Fibroblast of villous mesenchyme (primary cell): Measurements from ENCODE around the gene ZNF423. TPM values are rescaled to one million over a fixed set of nuclear protein-coding genes. Genes with fewer than 3 reads are reported as not detected.

Source experiments
- DNase-seq: peaks from one replicate; pipeline ENCODE4 v3.0.0-alpha.2; 2010; ENCODE audit warnings: low read depth
- H3K4me3 ChIP-seq: 2 replicates; pipeline ENCODE4 v1.5.1; 2011; ENCODE audit warnings: low read depth, mild to moderate bottlenecking, low read length
- total RNA-seq: library from RNA; depleted of rRNA; stranded (reverse); fragments of >200 nt; gene quantifications from 2 replicates; pipeline ENCODE4 v1.2.3, GENCODE V29; 2012
- TF ChIP-seq, protein P1 (sequence below): IDR thresholded peaks from 2 replicates; pipeline ENCODE4 v1.5.1; 2012; ENCODE audit warnings: low read depth, mild to moderate bottlenecking, low read length; ENCODE audit not compliant: insufficient read depth

Gene ZNF423
- total RNA-seq, 1 donor, result 0.43 TPM

- TF ChIP-seq, protein P1, sequence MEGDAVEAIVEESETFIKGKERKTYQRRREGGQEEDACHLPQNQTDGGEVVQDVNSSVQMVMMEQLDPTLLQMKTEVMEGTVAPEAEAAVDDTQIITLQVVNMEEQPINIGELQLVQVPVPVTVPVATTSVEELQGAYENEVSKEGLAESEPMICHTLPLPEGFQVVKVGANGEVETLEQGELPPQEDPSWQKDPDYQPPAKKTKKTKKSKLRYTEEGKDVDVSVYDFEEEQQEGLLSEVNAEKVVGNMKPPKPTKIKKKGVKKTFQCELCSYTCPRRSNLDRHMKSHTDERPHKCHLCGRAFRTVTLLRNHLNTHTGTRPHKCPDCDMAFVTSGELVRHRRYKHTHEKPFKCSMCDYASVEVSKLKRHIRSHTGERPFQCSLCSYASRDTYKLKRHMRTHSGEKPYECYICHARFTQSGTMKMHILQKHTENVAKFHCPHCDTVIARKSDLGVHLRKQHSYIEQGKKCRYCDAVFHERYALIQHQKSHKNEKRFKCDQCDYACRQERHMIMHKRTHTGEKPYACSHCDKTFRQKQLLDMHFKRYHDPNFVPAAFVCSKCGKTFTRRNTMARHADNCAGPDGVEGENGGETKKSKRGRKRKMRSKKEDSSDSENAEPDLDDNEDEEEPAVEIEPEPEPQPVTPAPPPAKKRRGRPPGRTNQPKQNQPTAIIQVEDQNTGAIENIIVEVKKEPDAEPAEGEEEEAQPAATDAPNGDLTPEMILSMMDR, result no peak
- DNase-seq, result no peak
- H3K4me3 ChIP-seq, result no peak overlapping the region
Measured at GRCh38 chr16:49544828-49545227, 311.1 kb downstream of the ZNF423 start.

DNA sequence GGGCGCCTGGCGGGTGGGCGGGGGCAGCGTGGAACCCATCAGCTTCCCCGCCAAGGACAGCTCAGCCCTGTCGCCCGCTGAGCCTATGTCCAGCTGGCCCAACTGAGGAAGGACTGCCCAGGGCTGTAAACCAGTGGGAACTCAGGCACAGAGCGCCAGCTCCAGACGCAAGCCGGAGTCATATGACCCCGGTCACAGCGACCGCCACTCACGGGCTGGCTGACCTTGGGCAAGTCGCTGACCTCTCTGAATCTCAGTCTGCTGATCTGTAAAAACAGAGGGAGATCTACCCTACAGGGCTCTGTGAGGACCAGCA is 312.3 kb downstream of the ZNF423 start:
- TF ChIP-seq, protein P1, result no peak
- no peak for DNase-seq
- H3K4me3 ChIP-seq, result no peak overlapping the region

DNA sequence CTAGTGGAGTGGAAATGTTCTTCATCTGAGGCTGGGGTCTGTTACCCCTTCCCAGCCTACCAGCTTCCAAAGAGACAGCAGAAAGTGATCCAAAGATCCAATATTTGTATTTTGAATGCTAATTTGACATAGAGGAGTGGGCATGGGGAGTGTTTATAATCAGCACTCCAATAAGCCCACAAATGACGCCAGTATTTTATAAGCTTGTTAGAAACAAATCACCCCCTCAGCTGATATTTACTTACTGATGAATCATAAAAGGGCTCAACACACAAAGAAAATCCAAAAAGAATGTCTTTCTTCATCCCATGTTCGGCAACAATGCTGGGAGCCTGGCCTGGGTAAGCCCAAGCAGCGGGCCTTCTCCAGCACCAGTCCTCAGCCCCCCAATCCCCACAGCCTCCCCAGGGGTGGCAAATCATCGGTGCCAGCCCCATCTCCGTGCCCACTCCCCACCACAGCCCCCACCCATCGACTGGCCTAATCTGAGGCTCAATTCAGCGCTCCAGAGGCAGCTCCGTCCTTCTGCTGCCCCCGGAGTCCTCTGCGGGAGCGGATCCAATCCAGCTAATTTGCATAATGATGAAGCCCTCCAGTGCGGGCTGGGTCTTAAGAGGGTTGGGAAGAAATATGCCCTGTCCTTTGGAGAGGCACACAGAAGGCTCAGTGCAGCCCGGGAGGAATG is 312.8 kb downstream of the ZNF423 start:
- no peak overlapping the region for H3K4me3 ChIP-seq
- no peak for DNase-seq
- TF ChIP-seq, protein P1, result no peak

DNA sequence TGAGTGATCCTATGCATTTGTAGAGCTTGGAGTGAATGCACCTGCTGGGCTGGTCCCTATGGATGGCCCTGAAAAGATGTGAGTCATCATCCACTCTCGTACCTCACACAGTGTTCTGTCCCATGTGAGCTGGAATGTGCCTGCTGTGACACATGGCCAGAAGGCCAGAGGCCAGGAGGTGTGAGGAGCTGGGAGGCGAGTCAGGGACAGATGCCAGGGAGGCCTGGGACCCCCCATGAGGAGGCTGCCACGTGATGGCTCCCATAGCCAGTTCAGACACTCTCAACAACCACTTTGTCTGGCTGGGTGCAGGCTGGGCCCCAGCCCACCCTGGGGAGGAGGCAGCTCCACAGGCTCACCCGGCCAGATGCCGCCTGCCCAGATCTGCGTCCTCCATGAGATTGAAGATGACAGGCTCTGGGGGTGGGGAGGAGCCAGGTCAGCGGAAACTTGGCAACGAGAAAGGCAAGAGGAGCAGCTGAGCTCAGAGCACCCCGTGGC is 313.5 kb downstream of the ZNF423 start:
- H3K4me3 ChIP-seq, result no peak overlapping the region
- DNase-seq, result no peak
- TF ChIP-seq, protein P1, result no peak

DNA sequence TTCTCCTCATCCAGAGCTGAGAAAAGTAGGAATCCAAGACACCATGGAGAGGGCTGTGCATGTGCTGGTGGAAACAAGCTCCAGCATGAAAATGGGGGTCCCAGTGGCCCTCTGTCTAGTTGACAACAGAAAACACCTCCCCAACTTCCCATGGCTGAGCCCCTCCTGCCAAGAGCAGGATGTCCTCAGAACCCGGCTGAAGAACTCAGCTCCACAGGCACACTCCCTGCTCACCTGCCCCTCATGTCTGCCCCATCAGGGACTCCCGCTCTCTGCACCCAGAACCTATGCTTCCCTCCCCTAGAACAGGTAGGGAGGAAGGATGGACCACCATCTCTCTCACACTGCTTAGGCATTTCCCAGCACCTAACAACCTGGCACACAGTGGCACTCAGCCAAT is 315.1 kb downstream of the ZNF423 start:
- H3K4me3 ChIP-seq, result no peak overlapping the region
- TF ChIP-seq, protein P1, result no peak
- no peak for DNase-seq

- TF ChIP-seq, protein P1, result no peak
- DNase-seq, result no peak
- H3K4me3 ChIP-seq, result no peak overlapping the region
Measured at GRCh38 chr16:49539758-49540157, 316.2 kb downstream of the ZNF423 start.
